Neural progenitor cell (in vitro differentiated cells): ENCODE measurements around the gene YIF1B. TPM values are rescaled to one million over a fixed set of nuclear protein-coding genes. Genes with fewer than 3 reads are reported as not detected.
A peak's percentile ranks its signal among the peaks of the same experiment; 100 is the strongest.
"Not testable (repeated sequence)": the region's sequence is repeated elsewhere in the genome, so short reads cannot be mapped to it uniquely, and the experiment has no call there.

Experiments
- DNase-seq: peaks from one replicate; pipeline ENCODE4 v3.0.0-alpha.2; 2016; ENCODE audit warnings: low spot score
- H2AFZ ChIP-seq: fragments of 200-600 bp; sonication (generic); replicated peaks from 2 replicates; pipeline ENCODE4 v1.6.1; 2016; ENCODE audit warnings: antibody characterized with exemption
- H3F3A ChIP-seq: fragments of 200-600 bp; sonication (generic); 2 replicates; pipeline ENCODE4 v1.6.1; 2016; ENCODE audit warnings: antibody characterized with exemption, low read depth
- H3K27ac ChIP-seq: fragments of 200-600 bp; sonication (generic); 2 replicates; pipeline ENCODE4 v1.5.1; 2016; ENCODE audit warnings: mild to moderate bottlenecking
- H3K27me3 ChIP-seq: fragments of 200-600 bp; sonication (generic); 2 replicates; pipeline ENCODE4 v1.6.1; 2016; ENCODE audit warnings: mild to moderate bottlenecking, moderate library complexity
- H3K36me3 ChIP-seq: fragments of 200-600 bp; sonication (generic); 2 replicates; pipeline ENCODE4 v1.5.1; 2016
- H3K4me1 ChIP-seq: fragments of 200-600 bp; sonication (generic); 2 replicates; pipeline ENCODE4 v1.6.1; 2016; ENCODE audit warnings: mixed run types
- H3K4me2 ChIP-seq: fragments of 200-600 bp; sonication (generic); 2 replicates; pipeline ENCODE4 v1.6.1; 2016
- H3K4me3 ChIP-seq: fragments of 200-600 bp; sonication (generic); 2 replicates; pipeline ENCODE4 v1.5.1; 2016
- H3K79me2 ChIP-seq: fragments of 200-600 bp; sonication (generic); 2 replicates; pipeline ENCODE4 v1.6.1; 2016; ENCODE audit warnings: low read depth
- H3K9ac ChIP-seq: fragments of 200-600 bp; sonication (generic); 2 replicates; pipeline ENCODE4 v1.6.1; 2016
- H3K9me3 ChIP-seq: fragments of 200-600 bp; sonication (generic); 2 replicates; pipeline ENCODE4 v1.5.1; 2016; ENCODE audit warnings: low read depth
- H4K20me1 ChIP-seq: fragments of 200-600 bp; sonication (generic); 2 replicates; pipeline ENCODE4 v1.6.1; 2016; ENCODE audit warnings: low read depth
- H3K27ac Mint-ChIP-seq: 3 replicates; pipeline ENCODE4 v1.8.0; 2021; ENCODE audit warnings: mixed read lengths
- H3K27me3 Mint-ChIP-seq: 2 replicates; pipeline ENCODE4 v1.8.0; 2022; ENCODE audit warnings: low read depth, mild to moderate bottlenecking, inconsistent platforms, moderate library complexity, mixed read lengths; ENCODE audit not compliant: insufficient read depth
- H3K36me3 Mint-ChIP-seq: 3 replicates; pipeline ENCODE4 v1.8.0; 2021; ENCODE audit warnings: mixed read lengths
- H3K4me1 Mint-ChIP-seq: 3 replicates; pipeline ENCODE4 v1.8.0; 2021; ENCODE audit warnings: mixed read lengths
- H3K4me3 Mint-ChIP-seq: 3 replicates; pipeline ENCODE4 v1.8.0; 2021; ENCODE audit warnings: mild to moderate bottlenecking, moderate library complexity, mixed read lengths
- H3K9me3 Mint-ChIP-seq: 3 replicates; pipeline ENCODE4 v1.8.0; 2020; ENCODE audit warnings: mixed read lengths
- CTCF ChIP-seq: fragments of 200-600 bp; sonication (generic); IDR thresholded peaks from 2 replicates; pipeline ENCODE4 v1.5.1; 2017; ENCODE audit warnings: antibody characterized with exemption, mild to moderate bottlenecking
- EZH2 ChIP-seq: fragments of 200-600 bp; sonication (generic); IDR thresholded peaks from 2 replicates; pipeline ENCODE4 v1.6.1; 2017; ENCODE audit warnings: antibody characterized with exemption, mild to moderate bottlenecking, moderate library complexity
- EZH2phosphoT487 ChIP-seq: fragments of 200-600 bp; sonication (generic); IDR thresholded peaks from 2 replicates; pipeline ENCODE4 v1.6.1; 2017; ENCODE audit warnings: antibody characterized with exemption
- total RNA-seq: library from RNA; depleted of rRNA; stranded (reverse); fragments of >200 nt; gene quantifications from 2 replicates; pipeline ENCODE4 v1.2.3, GENCODE V29; 2015; ENCODE audit warnings: low replicate concordance

The YIF1B gene
- total RNA-seq, 1 donor from 2014 or later, result 38.1 TPM

- peak within 1 kb of the TSS; percentile 66 for H3K4me3 ChIP-seq
- H3K9ac ChIP-seq, result peak within 1 kb of the TSS; percentile 42
- peak; percentile 95 for DNase-seq
- peak within 1 kb of the TSS; percentile 90 for H3K4me3 Mint-ChIP-seq
- no peaks in the 10 kb centered on the region for H3K36me3 ChIP-seq
- peak within 1 kb of the TSS; percentile 22 for H3K27ac ChIP-seq
- peaks cover 10% of the 10 kb centered on the region for H4K20me1 ChIP-seq
- peak within 1 kb of the TSS; percentile 84 for H2AFZ ChIP-seq
- H3K79me2 ChIP-seq, result peaks cover 50% of the 10 kb centered on the region
- no peaks in the 10 kb centered on the region for H3K9me3 Mint-ChIP-seq
- H3K27me3 ChIP-seq, result no peaks in the 10 kb centered on the region
- H3K4me1 ChIP-seq, result peaks cover 25% of the 10 kb centered on the region
- H3F3A ChIP-seq, result peaks cover 27% of the 10 kb centered on the region
- H3K27me3 Mint-ChIP-seq, result peaks cover 17% of the 10 kb centered on the region
- H3K36me3 Mint-ChIP-seq, result no peaks in the 10 kb centered on the region
- H3K4me2 ChIP-seq, result peak within 1 kb of the TSS; percentile 78
- H3K9me3 ChIP-seq, result no peaks in the 10 kb centered on the region
- no peak within 1 kb of the TSS for H3K27ac Mint-ChIP-seq
- H3K4me1 Mint-ChIP-seq, result peaks cover 29% of the 10 kb centered on the region
- TF ChIP-seq CTCF (peak; percentile 12), EZH2 (no peak)
Observed at GRCh38 chr19:38264486-38265212, 51.1 kb downstream of the YIF1B start, which contains the start of gene SPINT2. SPINT2 (plus strand) TSS chr19:38264573; CDS start chr19:38264893, 320 bp downstream.

- no peak overlapping the region for H3K9ac ChIP-seq
- H3K4me1 Mint-ChIP-seq, result peaks cover 29% of the 10 kb centered on the region
Observed at GRCh38 chr19:38263689-38264485, 51.9 kb downstream of the YIF1B start.

GRCh38 chr19:38262585-38263268, 53.0 kb downstream of the YIF1B start:
- Mint-ChIP-seq H3K4me1 (peaks cover 22% of the 10 kb centered on the region), H3K36me3 (no peaks in the 10 kb centered on the region), H3K27ac (no peak overlapping the region), H3K9me3 (no peaks in the 10 kb centered on the region), H3K27me3 (peaks cover 20% of the 10 kb centered on the region), H3K4me3 (peak overlapping the region; percentile 54)
- Histone ChIP-seq H3K4me3 (no peak overlapping the region), H2AFZ (no peak overlapping the region), H4K20me1 (peaks cover under 1% of the 10 kb centered on the region), H3K4me1 (peaks cover 17% of the 10 kb centered on the region), H3K9me3 (no peaks in the 10 kb centered on the region), H3K9ac (no peak overlapping the region), H3F3A (peaks cover 22% of the 10 kb centered on the region), H3K27me3 (no peaks in the 10 kb centered on the region), H3K27ac (no peak overlapping the region), H3K4me2 (no peak overlapping the region), H3K79me2 (peaks cover 31% of the 10 kb centered on the region), H3K36me3 (no peaks in the 10 kb centered on the region)
- DNase-seq, result no peak
- TF ChIP-seq CTCF (no peak), EZH2 (no peak), EZH2phosphoT487 (no peak)

More at GRCh38 chr19:38263689-38264485, 51.9 kb downstream of the YIF1B start:
- Mint-ChIP-seq H3K4me3 (peak overlapping the region; percentile 85), H3K9me3 (no peaks in the 10 kb centered on the region), H3K36me3 (no peaks in the 10 kb centered on the region), H3K27ac (no peak overlapping the region), H3K27me3 (peaks cover 17% of the 10 kb centered on the region)
- H2AFZ ChIP-seq, result peak overlapping the region; percentile 84
- H3K9me3 ChIP-seq, result no peaks in the 10 kb centered on the region
- peak overlapping the region; percentile 78 for H3K4me2 ChIP-seq
- no peaks in the 10 kb centered on the region for H3K27me3 ChIP-seq
- DNase-seq, result no peak
- peaks cover 25% of the 10 kb centered on the region for H3K4me1 ChIP-seq
- H4K20me1 ChIP-seq, result peaks cover 10% of the 10 kb centered on the region
- peaks cover 42% of the 10 kb centered on the region for H3K79me2 ChIP-seq
- no peaks in the 10 kb centered on the region for H3K36me3 ChIP-seq
- peak overlapping the region; percentile 66 for H3K4me3 ChIP-seq
- H3F3A ChIP-seq, result peaks cover 27% of the 10 kb centered on the region
- no peak for TF ChIP-seq EZH2phosphoT487
- no peak for TF ChIP-seq CTCF
- TF ChIP-seq EZH2, result no peak
- no peak overlapping the region for H3K27ac ChIP-seq

- Mint-ChIP-seq H3K27me3 (peaks cover 17% of the 10 kb centered on the region), H3K4me1 (peaks cover 17% of the 10 kb centered on the region)
- H3K79me2 ChIP-seq, result peaks cover 23% of the 10 kb centered on the region
- H3K9me3 ChIP-seq, H3K27me3 ChIP-seq, H3K9me3 Mint-ChIP-seq, H2AFZ ChIP-seq, H3K4me3 Mint-ChIP-seq, H3K4me3 ChIP-seq, H3K27ac Mint-ChIP-seq, H3K9ac ChIP-seq, H3K36me3 Mint-ChIP-seq, DNase-seq, H3K36me3 ChIP-seq, H3K27ac ChIP-seq, H3K4me2 ChIP-seq, H4K20me1 ChIP-seq: not testable (repeated sequence)
- H3F3A ChIP-seq, result peaks cover 22% of the 10 kb centered on the region
- H3K4me1 ChIP-seq, result peaks cover 10% of the 10 kb centered on the region
Observed at GRCh38 chr19:38261942-38262341, 53.8 kb downstream of the YIF1B start.
